HK-2 (cell line): ENCODE measurements around the gene LHFPL5.
A peak's percentile ranks its signal among the peaks of the same experiment; 100 is the strongest.

ENCODE experiments used
- DNase-seq: peaks from one replicate; pipeline ENCODE4 v3.0.0-alpha.2; 2018; ENCODE audit not compliant: unreplicated experiment

The LHFPL5 gene

GRCh38 chr6:35794536-35795452 lies 10.4 kb upstream of the LHFPL5 start:
- no peak for DNase-seq

GRCh38 chr6:35795453-35796071 lies 9.6 kb upstream of the LHFPL5 start:
- DNase-seq = no peak

GRCh38 chr6:35796236-35796635 lies 8.9 kb upstream of the LHFPL5 start:
- no peak for DNase-seq

GRCh38 chr6:35797837-35798526 lies 7.2 kb upstream of the LHFPL5 start:
- no peak for DNase-seq

- no peak for DNase-seq
Observed at GRCh38 chr6:35798706-35799105, 6.4 kb upstream of the LHFPL5 start.

- DNase-seq = no peak
Observed at GRCh38 chr6:35801148-35801547, 4.0 kb upstream of the LHFPL5 start.

- DNase-seq = no peak
Observed at GRCh38 chr6:35808688-35809087, 3.5 kb downstream of the LHFPL5 start.

GRCh38 chr6:35809809-35810208 lies 4.7 kb downstream of the LHFPL5 start:
- DNase-seq = no peak

- peak; percentile 78 for DNase-seq
Observed at GRCh38 chr6:35810971-35811698, 6.0 kb downstream of the LHFPL5 start.

GRCh38 chr6:35811699-35811995 lies 6.5 kb downstream of the LHFPL5 start:
- DNase-seq = no peak

GRCh38 chr6:35817515-35817914 lies 12.4 kb downstream of the LHFPL5 start:
- DNase-seq = no peak

GRCh38 chr6:35823601-35824000 lies 18.4 kb downstream of the LHFPL5 start:
- no peak for DNase-seq

- no peak for DNase-seq
Observed at GRCh38 chr6:35824552-35825192, 19.5 kb downstream of the LHFPL5 start.

- no peak for DNase-seq
Observed at GRCh38 chr6:35829306-35829705, 24.2 kb downstream of the LHFPL5 start.

- DNase-seq = no peak
Observed at GRCh38 chr6:35831257-35832007, 26.3 kb downstream of the LHFPL5 start.

- no peak for DNase-seq
Observed at GRCh38 chr6:35833536-35833935, 28.4 kb downstream of the LHFPL5 start.

- DNase-seq = no peak
Observed at GRCh38 chr6:35839019-35839418, 33.9 kb downstream of the LHFPL5 start.

- DNase-seq = no peak
Observed at GRCh38 chr6:35842381-35842780, 37.2 kb downstream of the LHFPL5 start.

GRCh38 chr6:35844290-35844689 lies 39.1 kb downstream of the LHFPL5 start:
- DNase-seq = no peak

- DNase-seq = no peak
Observed at GRCh38 chr6:35850208-35850607, 45.1 kb downstream of the LHFPL5 start.

GRCh38 chr6:35852994-35853393 lies 47.8 kb downstream of the LHFPL5 start:
- no peak for DNase-seq
